Activated CD8-positive, alpha-beta memory T cell treated with anti-CD3 and anti-CD28 coated beads for 4 hours (primary cell): ENCODE measurements around the gene COG2.
A peak's percentile ranks its signal among the peaks of the same experiment; 100 is the strongest.
"Not testable (repeated sequence)": the region's sequence is repeated elsewhere in the genome, so short reads cannot be mapped to it uniquely, and the experiment has no call there.

Experiments
- DNase-seq, 2 donors: peaks; one replicate each; pipeline ENCODE4 v3.0.0-alpha.2; 2020; ENCODE audit warnings: low read depth in 2 of 2

The COG2 gene

GRCh38 chr1:230642263-230642959 is at the start of gene COG2:
COG2 (plus strand) TSS chr1:230642481; CDS start chr1:230642607, 126 bp downstream.
- peak; percentile 89 to 95 for DNase-seq

- DNase-seq = no peak
Observed at GRCh38 chr1:230592848-230593414, 49.4 kb upstream of the COG2 start.

- DNase-seq = no peak
Observed at GRCh38 chr1:230594214-230594773, 48.0 kb upstream of the COG2 start.

- no peak for DNase-seq
Observed at GRCh38 chr1:230595181-230595580, 47.1 kb upstream of the COG2 start.

- no peak for DNase-seq
Observed at GRCh38 chr1:230596306-230596705, 46.0 kb upstream of the COG2 start.

GRCh38 chr1:230598745-230599144 is 43.5 kb upstream of the COG2 start:
- DNase-seq = no peak

- DNase-seq = no peak
Observed at GRCh38 chr1:230599926-230600656, 42.2 kb upstream of the COG2 start.

- DNase-seq = not testable (repeated sequence)
Observed at GRCh38 chr1:230600657-230601400, 41.5 kb upstream of the COG2 start.

GRCh38 chr1:230609208-230609607 is 33.1 kb upstream of the COG2 start:
- no peak for DNase-seq

- DNase-seq = no peak
Observed at GRCh38 chr1:230610589-230610988, 31.7 kb upstream of the COG2 start.

- no peak for DNase-seq
Observed at GRCh38 chr1:230611128-230611877, 31.0 kb upstream of the COG2 start.

GRCh38 chr1:230611878-230612235 is 30.4 kb upstream of the COG2 start:
- no peak for DNase-seq

- DNase-seq = no peak
Observed at GRCh38 chr1:230612651-230613050, 29.6 kb upstream of the COG2 start.

GRCh38 chr1:230614121-230614520 is 28.2 kb upstream of the COG2 start:
- DNase-seq = no peak

- DNase-seq = no peak
Observed at GRCh38 chr1:230618537-230618936, 23.7 kb upstream of the COG2 start.

- DNase-seq = no peak
Observed at GRCh38 chr1:230620649-230621323, 21.5 kb upstream of the COG2 start.

- DNase-seq = no peak
Observed at GRCh38 chr1:230621324-230622030, 20.8 kb upstream of the COG2 start.

GRCh38 chr1:230622151-230622550 is 20.1 kb upstream of the COG2 start:
- DNase-seq = no peak

GRCh38 chr1:230624097-230624713 is 18.1 kb upstream of the COG2 start:
- no peak for DNase-seq

GRCh38 chr1:230626232-230626631 is 16.0 kb upstream of the COG2 start:
- no peak for DNase-seq
